GM12892 (cell line): ENCODE measurements around the gene DENND1B.
A peak's percentile ranks its signal among the peaks of the same experiment; 100 is the strongest.

Experiments used
- DNase-seq: peaks from one replicate; pipeline ENCODE4 v3.0.0; 2011; ENCODE audit not compliant: insufficient read length
- FAIRE-seq: peaks from 2 replicates; lab custom pipeline; 2011; peaks lifted over from hg19 to GRCh38; lab: Jason Lieb, UNC
- POLR2A ChIP-seq: IDR thresholded peaks from 2 replicates; pipeline ENCODE4 v1.6.1; 2011; ENCODE audit warnings: low read depth, low read length, control low read depth
- POLR2AphosphoS5 ChIP-seq: IDR thresholded peaks from 2 replicates; pipeline ENCODE4 v1.6.1; 2011; ENCODE audit warnings: low read depth, low read length, control low read depth
- TAF1 ChIP-seq: IDR thresholded peaks from 2 replicates; pipeline ENCODE4 v1.6.1; 2011; ENCODE audit warnings: low read depth, mild to moderate bottlenecking, control low read depth, low read length, borderline replicate concordance

DENND1B gene

DNA sequence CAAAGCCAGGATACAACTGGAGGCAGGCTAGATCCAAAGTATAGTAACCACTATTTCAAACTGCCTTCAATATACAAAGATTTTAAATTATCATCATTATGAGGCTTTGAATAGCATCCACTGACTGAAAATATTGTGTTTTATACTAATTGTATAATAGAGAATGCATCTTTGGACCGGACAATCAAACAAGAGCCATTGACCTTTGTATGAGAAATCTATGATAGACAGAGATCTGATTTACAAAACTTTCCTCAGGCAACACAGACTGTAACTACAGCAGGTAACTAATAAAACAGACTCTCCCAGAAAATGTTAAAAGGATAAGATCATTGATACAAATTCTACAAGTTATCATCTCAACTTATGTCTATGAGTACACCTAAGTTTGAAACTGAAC lies 152.9 kb downstream of the DENND1B start:
- FAIRE-seq: no peak
- TF ChIP-seq TAF1: no peak
- no peak for TF ChIP-seq POLR2A
- TF ChIP-seq POLR2AphosphoS5: no peak
- DNase-seq: no peak

DNA sequence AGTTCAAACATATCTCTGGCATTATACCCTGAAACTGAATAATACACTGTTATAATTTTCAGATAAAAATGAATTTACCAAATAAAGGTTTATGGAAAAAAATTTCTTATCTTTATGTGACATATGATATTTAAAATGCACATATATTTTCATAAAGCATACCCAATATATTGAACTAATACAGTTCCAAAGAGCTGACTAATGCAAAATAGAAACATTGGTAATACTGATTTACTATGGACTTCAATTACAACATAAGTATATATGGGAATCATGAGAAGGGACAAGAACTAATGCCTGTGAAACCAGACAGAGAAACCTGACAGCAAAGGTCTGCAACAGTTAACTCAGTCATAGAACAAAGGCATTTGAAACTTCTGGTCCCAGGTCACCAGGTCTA lies 153.5 kb downstream of the DENND1B start:
- no peak for FAIRE-seq
- TF ChIP-seq POLR2AphosphoS5: no peak
- no peak for TF ChIP-seq POLR2A
- no peak for TF ChIP-seq TAF1

DNA sequence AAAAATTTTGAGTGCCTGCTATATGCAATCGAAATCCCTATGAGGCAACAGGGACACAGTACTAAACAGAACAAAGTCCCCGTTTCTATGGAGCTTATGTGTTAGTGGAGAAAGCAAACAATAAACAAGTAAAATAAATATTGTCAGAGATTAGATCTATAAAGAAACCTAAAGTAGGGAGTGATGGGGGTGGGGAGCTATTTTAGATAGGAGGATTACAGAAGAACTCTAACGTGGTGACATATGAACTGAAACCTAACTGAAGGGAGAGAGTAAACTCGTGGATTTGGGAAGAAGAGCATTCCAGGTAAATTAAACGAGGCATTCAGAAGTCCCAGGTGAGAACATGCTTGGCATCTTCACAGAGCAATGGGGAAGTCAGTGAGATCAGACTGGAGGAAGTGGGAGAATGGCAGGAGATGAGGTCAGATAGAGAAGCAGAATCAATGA lies 154.5 kb downstream of the DENND1B start:
- TF ChIP-seq POLR2A (no peak), TAF1 (no peak)
- DNase-seq (no peak), FAIRE-seq (no peak)

More for the DNA sequence above, 153.5 kb downstream of the DENND1B start:
- no peak for DNase-seq

DNA sequence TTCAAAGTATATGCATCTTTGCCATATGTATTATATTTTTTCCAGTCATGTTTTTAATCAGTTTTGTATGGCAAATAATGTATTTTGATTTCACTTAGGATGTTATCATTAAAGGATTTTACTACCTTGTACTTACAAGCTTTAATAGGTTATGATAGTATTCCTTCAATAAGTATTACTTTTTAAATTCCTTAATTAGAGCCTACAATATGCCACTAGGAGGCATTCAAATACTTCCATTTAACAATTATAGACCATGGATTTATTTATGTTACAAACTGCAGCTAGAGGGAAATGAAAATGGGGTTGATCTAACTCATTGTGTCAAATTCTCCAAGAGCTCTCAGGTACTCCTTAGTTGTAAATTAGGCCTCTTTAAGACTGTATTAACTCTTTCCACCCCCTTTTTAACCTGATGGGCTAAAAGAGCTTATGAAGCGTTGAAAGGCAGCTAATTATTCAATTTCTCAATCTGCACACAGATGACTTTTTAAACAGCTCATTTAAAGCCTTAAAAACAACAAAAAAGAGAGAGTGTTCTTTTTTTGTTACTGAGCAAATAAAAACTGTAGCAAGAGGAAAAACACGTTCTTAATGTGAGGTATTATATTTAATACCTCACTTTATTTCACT lies 156.2 kb downstream of the DENND1B start:
- TF ChIP-seq POLR2A: no peak
- TF ChIP-seq POLR2AphosphoS5: no peak
- no peak for TF ChIP-seq TAF1
- FAIRE-seq: no peak
- no peak for DNase-seq

DNA sequence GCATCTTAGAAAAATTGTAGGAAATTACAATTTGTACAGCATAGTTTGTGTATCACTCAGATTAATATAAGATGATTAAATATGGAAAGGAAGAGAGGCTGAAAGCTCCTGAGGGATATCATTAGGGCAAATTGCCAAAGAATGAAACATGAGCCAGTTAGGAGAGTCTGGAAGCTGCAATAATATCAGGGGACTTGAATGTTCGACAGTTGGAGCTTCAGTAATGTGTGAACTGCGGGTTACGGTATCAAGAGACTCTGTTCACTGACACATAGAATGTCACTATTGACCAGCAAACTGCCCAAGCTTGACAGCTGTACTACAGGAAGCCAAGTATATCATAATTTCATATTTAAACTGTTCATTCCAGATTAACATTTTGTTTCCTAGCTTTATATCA lies 157.2 kb downstream of the DENND1B start:
- no peak for TF ChIP-seq TAF1
- no peak for TF ChIP-seq POLR2AphosphoS5
- no peak for DNase-seq
- no peak for FAIRE-seq

DNA sequence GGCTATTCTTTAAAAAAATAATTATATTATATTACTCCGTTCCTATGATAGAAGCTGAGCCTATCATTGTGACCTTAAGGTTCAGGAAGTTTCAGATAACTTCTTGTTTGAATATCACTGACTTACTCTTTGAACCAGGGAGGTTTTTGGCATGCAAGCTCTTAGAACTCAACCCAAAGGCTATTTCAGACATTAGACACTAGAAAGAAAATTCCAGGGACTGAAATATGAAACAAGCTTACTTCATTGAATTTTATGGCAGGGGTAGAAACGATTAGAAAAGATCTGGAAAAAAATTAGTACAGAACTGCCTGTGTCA lies 159.6 kb downstream of the DENND1B start:
- FAIRE-seq (no peak), DNase-seq (no peak)
- TF ChIP-seq POLR2AphosphoS5: no peak
- no peak for TF ChIP-seq TAF1

DNA sequence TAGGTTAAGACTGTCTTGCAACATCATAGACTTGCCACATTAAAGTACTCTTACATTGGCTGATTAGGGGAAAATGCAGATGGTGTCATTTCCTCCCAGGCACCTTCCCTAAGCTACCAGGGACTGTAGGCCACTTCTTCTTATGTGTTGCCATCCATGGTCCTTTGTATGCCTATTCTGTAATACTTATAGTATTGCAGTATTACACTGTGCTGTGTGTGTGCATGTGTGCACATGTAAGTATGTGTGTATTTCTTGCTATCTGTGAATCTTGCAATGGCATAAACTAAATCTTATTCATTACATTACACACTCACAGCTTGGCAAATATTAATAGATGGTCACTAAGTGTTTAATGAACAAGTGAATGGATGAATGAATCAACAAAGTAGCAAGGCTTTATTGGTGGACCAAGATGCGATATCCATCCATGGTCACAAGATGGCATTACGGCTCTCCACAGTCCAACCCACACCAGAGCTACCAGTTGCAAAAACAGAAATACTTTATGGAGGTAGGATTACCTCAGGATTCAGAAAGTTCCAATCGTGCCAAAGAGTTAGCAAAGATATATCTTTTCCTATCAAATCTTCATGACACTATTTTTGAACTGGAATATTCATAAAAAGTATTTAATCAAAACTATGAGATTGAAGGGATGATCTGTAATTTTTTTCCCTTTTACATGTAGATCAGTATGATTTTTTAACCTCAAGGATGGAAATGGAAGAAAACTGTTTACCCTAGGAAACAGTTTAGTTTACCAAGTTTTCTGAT lies 160.2 kb downstream of the DENND1B start:
- DNase-seq (no peak), FAIRE-seq (peak; percentile 56)

DNA sequence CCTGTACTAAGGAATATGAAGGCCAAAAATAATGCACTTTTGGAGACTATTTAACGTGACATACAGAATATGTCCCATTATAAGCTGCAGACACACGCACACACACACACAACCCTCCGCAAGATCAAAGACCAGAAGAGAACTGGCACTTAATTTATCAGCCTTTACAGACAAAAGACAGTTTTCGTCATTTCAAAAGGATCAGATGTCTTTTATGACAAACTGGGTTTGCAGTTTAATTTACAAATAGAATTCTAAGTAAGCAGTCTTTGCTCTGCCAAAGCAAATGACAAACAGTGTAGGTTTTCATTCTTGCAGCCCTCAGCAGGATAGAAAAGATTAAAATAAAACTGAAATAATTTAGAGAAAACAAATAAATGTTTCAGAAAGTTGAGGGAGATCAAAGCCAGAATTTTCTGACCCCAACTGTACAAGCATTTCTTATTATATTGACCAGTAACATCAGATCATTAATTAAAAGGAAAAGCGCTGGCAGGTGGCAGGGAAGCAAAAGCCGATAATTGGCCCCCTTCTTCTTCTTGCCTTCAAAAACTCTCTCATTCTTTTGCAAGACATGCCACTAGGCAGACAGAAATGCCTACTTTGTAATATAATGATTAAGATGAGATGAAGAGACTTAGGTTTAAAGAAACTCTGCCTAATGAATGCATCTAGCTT lies 169.0 kb downstream of the DENND1B start:
- FAIRE-seq (no peak), DNase-seq (no peak)
- TF ChIP-seq POLR2AphosphoS5 (no peak), POLR2A (no peak)

More for the DNA sequence above, 160.2 kb downstream of the DENND1B start:
- TF ChIP-seq POLR2A (no peak), TAF1 (no peak), POLR2AphosphoS5 (no peak)

DNA sequence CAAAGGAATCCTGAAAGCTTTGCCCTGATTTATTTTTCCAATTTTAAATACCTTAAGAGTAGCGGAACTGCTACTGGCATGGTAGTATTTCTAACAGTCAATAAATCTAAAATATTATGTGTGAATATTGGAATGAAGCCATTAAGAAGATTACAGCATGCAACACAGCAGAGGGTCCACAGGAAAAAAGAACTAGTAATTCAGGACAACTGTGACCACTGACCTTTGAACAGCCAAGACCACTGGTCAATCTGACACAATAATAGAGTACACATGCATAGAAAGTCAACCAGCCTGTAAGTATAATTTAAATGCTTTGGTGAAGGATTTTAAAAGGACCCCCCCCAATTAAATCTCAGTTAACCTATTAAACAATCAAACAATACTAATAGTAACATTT lies 171.0 kb downstream of the DENND1B start:
- no peak for FAIRE-seq
- no peak for DNase-seq
- TF ChIP-seq POLR2A: no peak
- no peak for TF ChIP-seq TAF1
- no peak for TF ChIP-seq POLR2AphosphoS5

DNA sequence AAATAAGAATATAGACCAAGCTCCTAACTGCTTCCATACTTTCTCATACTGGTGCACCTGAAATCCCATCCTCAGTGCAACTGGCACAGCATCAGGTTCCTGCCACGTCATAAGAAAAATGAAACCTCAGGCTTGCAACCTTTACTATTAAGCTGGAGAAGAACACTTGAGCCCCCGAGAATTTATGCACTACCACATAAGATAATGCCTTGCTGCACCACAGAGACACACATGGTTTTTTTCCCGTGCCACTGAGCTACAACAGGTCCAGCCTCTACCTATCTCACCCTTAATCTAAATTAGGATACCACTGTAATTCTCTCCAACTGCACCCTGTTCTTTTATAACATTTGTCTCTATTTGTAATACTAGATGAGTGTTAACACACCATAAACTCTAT lies 174.5 kb downstream of the DENND1B start:
- DNase-seq (no peak), FAIRE-seq (no peak)
- TF ChIP-seq TAF1: no peak
- no peak for TF ChIP-seq POLR2AphosphoS5
- TF ChIP-seq POLR2A: no peak

DNA sequence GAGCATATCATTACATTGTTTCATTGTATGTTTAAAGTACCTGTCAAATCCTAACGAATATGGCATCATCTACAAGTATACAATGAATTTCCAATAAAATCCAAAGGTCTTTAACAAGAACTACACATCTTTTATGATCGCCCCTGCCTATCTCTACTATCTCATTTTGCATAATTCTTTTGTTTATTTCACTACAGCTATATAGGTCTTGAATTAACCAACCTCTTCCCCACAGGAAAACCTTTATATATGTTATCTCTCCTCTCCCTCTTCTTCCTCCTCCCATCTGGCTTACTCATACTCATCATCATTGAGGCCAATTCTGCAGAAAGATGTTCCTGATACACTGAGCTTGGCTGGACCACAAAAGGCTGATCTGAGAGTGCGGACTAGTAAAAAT lies 175.5 kb downstream of the DENND1B start:
- DNase-seq (no peak), FAIRE-seq (no peak)
- TF ChIP-seq POLR2A: no peak
- TF ChIP-seq POLR2AphosphoS5: no peak
- no peak for TF ChIP-seq TAF1

DNA sequence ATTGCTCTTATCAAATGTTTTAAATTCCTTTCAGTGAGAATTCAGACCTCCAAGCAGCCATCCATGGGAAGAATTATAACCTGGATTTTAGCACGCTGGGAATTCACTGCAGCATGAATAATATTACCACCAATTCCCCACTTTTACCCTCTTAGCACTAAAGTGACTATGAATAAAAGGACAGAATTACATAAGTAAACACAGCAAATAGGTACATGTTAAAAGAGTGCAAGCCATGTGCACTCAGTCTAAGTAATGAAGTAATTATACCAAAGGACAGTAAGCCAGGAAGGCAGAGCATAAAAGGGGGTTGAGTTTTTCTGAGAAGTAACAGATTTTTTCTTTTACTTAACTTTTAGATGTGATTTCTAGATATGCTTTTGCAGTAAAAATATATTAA lies 176.3 kb downstream of the DENND1B start:
- FAIRE-seq (no peak), DNase-seq (no peak)
- TF ChIP-seq TAF1 (no peak), POLR2A (no peak), POLR2AphosphoS5 (no peak)
